GM21723 (cell line): ENCODE results near the gene CYTIP.

ENCODE experiments used
- ATAC-seq: cut with Tn5 transposase; IDR thresholded peaks from one replicate; pipeline ENCODE4 v1.9.1; 2021; ENCODE audit warnings: mild to moderate bottlenecking, moderate library complexity; ENCODE audit not compliant: unreplicated experiment

CYTIP gene

GRCh38 chr2:157443795-157444640, at the start of gene CYTIP:
CYTIP (minus strand) TSS chr2:157444089; CDS start chr2:157444020, 69 bp downstream.
- peak; percentile 50 for ATAC-seq

- peak; percentile 97 for ATAC-seq
Observed at GRCh38 chr2:157492189-157492773, 48.4 kb upstream of the CYTIP start.

GRCh38 chr2:157489983-157490382, 46.1 kb upstream of the CYTIP start:
- no peak for ATAC-seq

GRCh38 chr2:157488877-157489276, 45.0 kb upstream of the CYTIP start:
- no peak for ATAC-seq

GRCh38 chr2:157487747-157488146, 43.9 kb upstream of the CYTIP start:
- no peak for ATAC-seq

- ATAC-seq = no peak
Observed at GRCh38 chr2:157487271-157487610, 43.4 kb upstream of the CYTIP start.

- no peak for ATAC-seq
Observed at GRCh38 chr2:157486596-157487270, 42.8 kb upstream of the CYTIP start.

GRCh38 chr2:157480182-157480961, 36.5 kb upstream of the CYTIP start:
- ATAC-seq = peak; percentile 83

- peak; percentile 39 for ATAC-seq
Observed at GRCh38 chr2:157479081-157480027, 35.5 kb upstream of the CYTIP start.

GRCh38 chr2:157477919-157478318, 34.0 kb upstream of the CYTIP start:
- no peak for ATAC-seq

GRCh38 chr2:157476953-157477709, 33.2 kb upstream of the CYTIP start:
- no peak for ATAC-seq

GRCh38 chr2:157475722-157476390, 32.0 kb upstream of the CYTIP start:
- ATAC-seq = no peak

GRCh38 chr2:157473581-157473980, 29.7 kb upstream of the CYTIP start:
- no peak for ATAC-seq

- no peak for ATAC-seq
Observed at GRCh38 chr2:157471078-157471477, 27.2 kb upstream of the CYTIP start.

- ATAC-seq = peak; percentile 54
Observed at GRCh38 chr2:157470321-157470720, 26.4 kb upstream of the CYTIP start.

- ATAC-seq = no peak
Observed at GRCh38 chr2:157469726-157470125, 25.8 kb upstream of the CYTIP start.

GRCh38 chr2:157468931-157469708, 25.2 kb upstream of the CYTIP start:
- peak; percentile 88 for ATAC-seq

GRCh38 chr2:157466764-157467163, 22.9 kb upstream of the CYTIP start:
- no peak for ATAC-seq
